AG04450 (cell line): ENCODE data around the gene ARHGEF4. TPM values are rescaled to one million over a fixed set of nuclear protein-coding genes. Genes with fewer than 3 reads are reported as not detected.

Source experiments
- CTCF ChIA-PET: fragments of 300-600, 350-600 bp; formaldehyde crosslinking; extraction: SDS; loops from one replicate; lab custom pipeline; 2022; ENCODE audit warnings: antibody characterized with exemption, inconsistent platforms; lab: Charles Lee
- POLR2A ChIA-PET: fragments of 350-600 bp; formaldehyde crosslinking; extraction: SDS; loops from one replicate; lab custom pipeline; 2021; ENCODE audit warnings: antibody characterized with exemption, inconsistent platforms; lab: Yijun Ruan, JAX
- DNase-seq: peaks from one replicate; pipeline ENCODE4 v3.0.0-alpha.2; 2011; ENCODE audit warnings: low read depth, low spot score
- H3K27ac ChIP-seq: one replicate; pipeline ENCODE4 v1.5.1; 2012; ENCODE audit warnings: low read depth, low read length, control low read depth
- H3K27me3 ChIP-seq: one replicate; pipeline ENCODE4 v1.6.0; 2012; ENCODE audit warnings: low read length; ENCODE audit not compliant: control insufficient read depth, insufficient read depth
- H3K4me3 ChIP-seq: 2 replicates; pipeline ENCODE4 v1.5.1; 2011; ENCODE audit warnings: mild to moderate bottlenecking, low read depth, low read length, control low read depth
- H3K9me3 ChIP-seq: 2 replicates; pipeline ENCODE4 v1.5.1; 2012; ENCODE audit warnings: low read length; ENCODE audit not compliant: control insufficient read depth, insufficient read depth
- polyA plus RNA-seq: library from polyadenylated mRNA; depleted of rRNA; stranded (reverse); fragments of >200 nt; gene quantifications from 2 replicates; pipeline ENCODE4 v1.2.3, GENCODE V29; 2011
- TF ChIP-seq, protein P1 (sequence below): IDR thresholded peaks from 2 replicates; pipeline ENCODE4 v1.5.1; 2011; ENCODE audit warnings: low read depth, low read length, control low read depth, inconsistent platforms

The ARHGEF4 gene
- polyA plus RNA-seq, 1 experiment = 0.95 TPM

DNA sequence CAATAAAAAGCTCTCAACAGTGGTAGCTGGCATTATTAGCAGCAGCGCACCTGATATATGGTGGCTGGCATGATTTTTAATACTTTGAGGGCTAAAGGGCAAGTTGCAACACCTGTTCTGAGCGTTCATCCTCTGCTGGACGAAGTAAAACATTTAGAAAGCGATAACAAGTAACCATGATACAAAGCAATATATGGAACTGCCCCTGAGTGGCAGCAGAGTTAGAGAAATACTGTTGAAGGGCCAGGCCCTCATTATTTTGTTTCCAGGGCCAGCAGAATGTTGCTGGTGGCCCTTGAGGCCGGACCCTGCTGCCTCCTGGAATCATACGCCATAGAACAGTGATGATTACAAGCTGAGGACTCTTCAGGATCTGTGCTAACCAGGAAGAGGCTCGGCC is 47.8 kb downstream of the ARHGEF4 start:
- TF ChIP-seq, protein P1, sequence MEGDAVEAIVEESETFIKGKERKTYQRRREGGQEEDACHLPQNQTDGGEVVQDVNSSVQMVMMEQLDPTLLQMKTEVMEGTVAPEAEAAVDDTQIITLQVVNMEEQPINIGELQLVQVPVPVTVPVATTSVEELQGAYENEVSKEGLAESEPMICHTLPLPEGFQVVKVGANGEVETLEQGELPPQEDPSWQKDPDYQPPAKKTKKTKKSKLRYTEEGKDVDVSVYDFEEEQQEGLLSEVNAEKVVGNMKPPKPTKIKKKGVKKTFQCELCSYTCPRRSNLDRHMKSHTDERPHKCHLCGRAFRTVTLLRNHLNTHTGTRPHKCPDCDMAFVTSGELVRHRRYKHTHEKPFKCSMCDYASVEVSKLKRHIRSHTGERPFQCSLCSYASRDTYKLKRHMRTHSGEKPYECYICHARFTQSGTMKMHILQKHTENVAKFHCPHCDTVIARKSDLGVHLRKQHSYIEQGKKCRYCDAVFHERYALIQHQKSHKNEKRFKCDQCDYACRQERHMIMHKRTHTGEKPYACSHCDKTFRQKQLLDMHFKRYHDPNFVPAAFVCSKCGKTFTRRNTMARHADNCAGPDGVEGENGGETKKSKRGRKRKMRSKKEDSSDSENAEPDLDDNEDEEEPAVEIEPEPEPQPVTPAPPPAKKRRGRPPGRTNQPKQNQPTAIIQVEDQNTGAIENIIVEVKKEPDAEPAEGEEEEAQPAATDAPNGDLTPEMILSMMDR = no peak
- CTCF ChIA-PET = interaction anchor here (0.7 to 1.9 kb wide), 4 partner anchors 11 to 87 kb away, joined by 3 to 6 read pairs (median 5); no protein-coding TSS in a partner anchor
- Histone ChIP-seq H3K4me3 (no peak overlapping the region), H3K9me3 (no peaks in the 10 kb centered on the region), H3K27me3 (no peaks in the 10 kb centered on the region), H3K27ac (no peak overlapping the region)
- no peak for DNase-seq
- POLR2A ChIA-PET = interaction anchor here (0.6 kb wide), 1 partner anchor 9 kb away, joined by 3 read pairs; no protein-coding TSS in a partner anchor

DNA sequence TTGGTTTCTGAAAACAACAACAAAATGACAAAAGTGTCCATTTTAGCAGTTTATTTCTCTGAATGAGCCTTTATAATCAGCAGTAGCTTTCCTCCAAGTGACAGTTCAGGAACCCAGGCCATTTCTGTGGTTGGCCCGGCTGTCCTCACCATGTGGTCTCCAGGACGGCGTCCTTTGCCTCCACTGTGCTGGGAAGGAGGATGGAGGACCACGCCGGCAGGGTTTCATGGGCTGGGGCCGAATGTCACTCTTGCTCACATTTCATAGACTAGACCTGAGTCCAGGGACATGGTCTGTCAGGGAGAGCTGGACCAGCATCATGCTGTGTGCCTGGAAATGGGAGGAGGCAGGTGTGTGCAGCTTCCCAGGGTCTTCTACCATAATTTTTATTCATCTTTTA is 50.9 kb downstream of the ARHGEF4 start:
- POLR2A ChIA-PET = interaction anchor here (0.6 kb wide), 1 partner anchor 63 kb away, joined by 3 read pairs; no protein-coding TSS in a partner anchor
- Histone ChIP-seq H3K27ac (no peak overlapping the region), H3K9me3 (no peaks in the 10 kb centered on the region), H3K4me3 (no peak overlapping the region), H3K27me3 (no peaks in the 10 kb centered on the region)
- CTCF ChIA-PET = interaction anchor here (1.6 kb wide), 1 partner anchor 13 kb away, joined by 5 read pairs; no protein-coding TSS in a partner anchor
- DNase-seq = no peak
- TF ChIP-seq, protein P1 = no peak

DNA sequence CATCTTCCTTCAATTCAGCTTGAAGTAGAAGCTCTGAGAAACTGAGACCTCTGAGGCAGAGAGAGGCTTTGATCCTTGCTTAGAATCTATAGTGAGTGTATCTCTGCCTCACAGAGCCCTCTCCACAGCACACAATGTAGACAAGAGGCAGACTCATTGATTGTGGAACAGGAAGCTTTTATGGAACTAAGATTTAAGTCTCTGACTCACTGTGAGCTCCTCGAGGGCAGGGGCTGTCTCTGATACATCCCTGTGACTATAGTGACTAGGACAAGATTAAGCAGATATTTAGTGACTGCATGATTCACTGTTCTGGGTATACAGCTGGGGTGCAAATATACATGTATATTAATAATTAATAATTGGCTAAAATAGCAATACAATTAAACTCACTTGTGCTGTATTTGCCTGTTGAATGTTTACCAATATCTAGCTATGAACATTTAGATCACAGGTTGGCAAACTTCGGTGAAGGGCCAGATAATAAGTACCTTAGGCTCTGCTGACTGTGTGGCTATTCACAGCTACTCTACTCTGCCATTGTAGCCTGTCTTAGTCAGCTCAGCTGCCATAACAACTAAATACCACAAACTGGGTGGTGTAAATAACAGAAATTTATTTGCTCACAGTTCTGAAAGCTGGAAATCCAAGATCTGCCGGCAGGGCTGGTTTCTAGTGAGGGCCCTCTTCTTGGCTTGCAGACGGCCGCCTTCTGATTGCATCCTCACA is 54.4 kb downstream of the ARHGEF4 start:
- H3K9me3 ChIP-seq = no peaks in the 10 kb centered on the region
- DNase-seq = no peak
- H3K4me3 ChIP-seq = no peak overlapping the region
- peaks cover 4% of the 10 kb centered on the region for H3K27me3 ChIP-seq
- TF ChIP-seq, protein P1 = no peak
- H3K27ac ChIP-seq = no peak overlapping the region
- POLR2A ChIA-PET = no interaction called here
- CTCF ChIA-PET = interaction anchor here (1.0 to 1.6 kb wide), 2 partner anchors 17 to 94 kb away, joined by 6 to 13 read pairs; no protein-coding TSS in a partner anchor

DNA sequence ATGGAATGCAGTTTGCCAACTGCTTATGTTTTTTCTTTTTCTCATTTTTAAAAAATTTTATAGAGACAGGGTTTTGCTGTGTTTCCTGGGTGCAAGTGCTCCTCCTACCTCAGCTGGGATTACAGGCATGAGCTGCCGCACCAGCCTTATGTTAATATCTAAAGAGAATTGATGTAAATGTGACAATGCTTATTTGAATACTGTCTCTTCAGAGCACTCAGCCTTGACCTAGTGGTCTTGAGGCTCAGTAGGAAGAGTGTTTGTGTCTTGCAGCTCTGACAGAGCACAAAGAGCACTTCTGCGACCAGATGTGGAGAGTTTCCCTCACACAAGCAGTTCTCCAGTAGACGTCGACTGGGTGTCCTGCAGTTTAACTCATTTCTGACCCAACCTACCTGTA is 55.3 kb downstream of the ARHGEF4 start:
- H3K27me3 ChIP-seq = peaks cover 4% of the 10 kb centered on the region
- CTCF ChIA-PET = no interaction called here

More for the DNA sequence above, 55.3 kb downstream of the ARHGEF4 start:
- no peak for DNase-seq
- POLR2A ChIA-PET = no interaction called here
- TF ChIP-seq, protein P1 = no peak
- Histone ChIP-seq H3K4me3 (no peak overlapping the region), H3K27ac (no peak overlapping the region), H3K9me3 (no peaks in the 10 kb centered on the region)
